SU-DHL-6 (cell line): ENCODE results near the gene LSM3.

Experiments used
- H2AFZ ChIP-seq: fragments of 200-600 bp; sonication (generic); 2 replicates; pipeline ENCODE4 v1.6.1; 2014; ENCODE audit warnings: low read depth, mild to moderate bottlenecking, moderate library complexity, mixed read lengths, antibody characterized with exemption, low read length; ENCODE audit not compliant: severe bottlenecking
- H3F3A ChIP-seq: fragments of 200-600 bp; shearing (Covaris generic); 2 replicates; pipeline ENCODE4 v1.6.0; 2016; ENCODE audit warnings: antibody characterized with exemption, mild to moderate bottlenecking; ENCODE audit not compliant: insufficient read depth
- H3K27ac ChIP-seq: fragments of 200-600 bp; sonication (generic); 2 replicates; pipeline ENCODE4 v1.5.1; 2016; ENCODE audit warnings: low read depth, mild to moderate bottlenecking, low read length, moderate library complexity, mixed read lengths
- H3K27me3 ChIP-seq: fragments of 200-600 bp; sonication (generic), shearing (Covaris generic); 2 replicates; pipeline ENCODE4 v1.6.0; 2014; ENCODE audit warnings: mild to moderate bottlenecking, low read length
- H3K36me3 ChIP-seq: fragments of 200-600 bp; sonication (generic); 2 replicates; pipeline ENCODE4 v1.6.1; 2014; ENCODE audit warnings: mild to moderate bottlenecking, low read length, mixed read lengths
- H3K4me2 ChIP-seq: fragments of 300-600, 200-600 bp; shearing (Covaris generic), sonication (generic); 2 replicates; pipeline ENCODE4 v1.6.0; 2014; ENCODE audit warnings: low read length, low read depth, mild to moderate bottlenecking; ENCODE audit not compliant: poor library complexity, severe bottlenecking
- H3K4me3 ChIP-seq: fragments of 200-600 bp; sonication (generic); 2 replicates; pipeline ENCODE4 v1.5.1; 2014; ENCODE audit warnings: antibody characterized with exemption, low read length, mild to moderate bottlenecking, mixed read lengths; ENCODE audit not compliant: insufficient read depth, poor library complexity, severe bottlenecking
- H3K79me2 ChIP-seq: fragments of 200-600 bp; sonication (generic); 2 replicates; pipeline ENCODE4 v1.6.1; 2014; ENCODE audit warnings: mild to moderate bottlenecking, low read length, moderate library complexity; ENCODE audit not compliant: insufficient read depth
- H3K9ac ChIP-seq: fragments of 200-600 bp; sonication (generic); 2 replicates; pipeline ENCODE4 v1.7.0; 2014; ENCODE audit warnings: mild to moderate bottlenecking, low read length
- H3K9me2 ChIP-seq: fragments of 200-600 bp; sonication (generic); replicated peaks from 2 replicates; pipeline ENCODE4 v1.6.1; 2014; ENCODE audit warnings: low read length; ENCODE audit not compliant: insufficient read depth
- H3K9me3 ChIP-seq: fragments of 200-600 bp; sonication (generic); 2 replicates; pipeline ENCODE4 v1.6.1; 2014; ENCODE audit warnings: low read length, mixed read lengths; ENCODE audit not compliant: insufficient read depth
- H4K20me1 ChIP-seq: fragments of 200-600 bp; sonication (generic); 2 replicates; pipeline ENCODE4 v1.6.1; 2014; ENCODE audit warnings: low read depth, mild to moderate bottlenecking, antibody characterized with exemption, low read length, moderate library complexity, mixed read lengths
- EZH2phosphoT487 ChIP-seq: fragments of 200-600 bp; sonication (generic), shearing (Covaris generic); conservative IDR thresholded peaks from 2 replicates; pipeline ENCODE4 v1.6.1; 2018; ENCODE audit warnings: mild to moderate bottlenecking, antibody characterized with exemption, low read length, moderate library complexity, mixed read lengths
- TF ChIP-seq, protein P1 (sequence below): fragments of 200-600 bp; sonication (generic); IDR thresholded peaks from one replicate; pipeline ENCODE4 v1.5.1; 2017; ENCODE audit warnings: antibody characterized with exemption, mild to moderate bottlenecking, low read length, moderate library complexity; ENCODE audit not compliant: insufficient read depth, poor library complexity, severe bottlenecking

The LSM3 gene

DNA sequence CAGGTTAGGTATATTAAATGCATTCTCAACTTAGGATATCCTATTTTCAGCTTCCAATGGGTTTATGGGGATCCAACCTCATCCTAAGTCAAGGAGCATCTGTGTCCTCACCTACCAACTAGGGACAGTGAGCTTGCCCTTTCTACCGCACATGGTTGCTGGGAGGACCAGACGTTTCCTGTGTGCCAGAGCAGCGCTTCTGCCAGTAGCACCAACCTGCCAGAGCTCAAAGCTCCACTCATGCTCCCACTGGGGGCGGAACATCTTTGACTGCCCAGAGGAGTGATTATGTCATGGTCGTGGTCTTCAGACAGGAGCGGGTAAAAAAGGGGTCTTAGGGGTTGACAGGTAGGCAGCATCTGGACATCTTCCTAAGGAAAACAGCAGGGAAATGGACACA, 25.0 kb upstream of the LSM3 start:
- H3K9me3 ChIP-seq = no peaks in the 10 kb centered on the region
- no peak overlapping the region for H3K4me2 ChIP-seq
- H3K9ac ChIP-seq = no peak overlapping the region
- no peak overlapping the region for H3K4me3 ChIP-seq
- no peaks in the 10 kb centered on the region for H3K79me2 ChIP-seq
- no peaks in the 10 kb centered on the region for H3K27me3 ChIP-seq
- H4K20me1 ChIP-seq = no peaks in the 10 kb centered on the region
- TF ChIP-seq, protein P1, sequence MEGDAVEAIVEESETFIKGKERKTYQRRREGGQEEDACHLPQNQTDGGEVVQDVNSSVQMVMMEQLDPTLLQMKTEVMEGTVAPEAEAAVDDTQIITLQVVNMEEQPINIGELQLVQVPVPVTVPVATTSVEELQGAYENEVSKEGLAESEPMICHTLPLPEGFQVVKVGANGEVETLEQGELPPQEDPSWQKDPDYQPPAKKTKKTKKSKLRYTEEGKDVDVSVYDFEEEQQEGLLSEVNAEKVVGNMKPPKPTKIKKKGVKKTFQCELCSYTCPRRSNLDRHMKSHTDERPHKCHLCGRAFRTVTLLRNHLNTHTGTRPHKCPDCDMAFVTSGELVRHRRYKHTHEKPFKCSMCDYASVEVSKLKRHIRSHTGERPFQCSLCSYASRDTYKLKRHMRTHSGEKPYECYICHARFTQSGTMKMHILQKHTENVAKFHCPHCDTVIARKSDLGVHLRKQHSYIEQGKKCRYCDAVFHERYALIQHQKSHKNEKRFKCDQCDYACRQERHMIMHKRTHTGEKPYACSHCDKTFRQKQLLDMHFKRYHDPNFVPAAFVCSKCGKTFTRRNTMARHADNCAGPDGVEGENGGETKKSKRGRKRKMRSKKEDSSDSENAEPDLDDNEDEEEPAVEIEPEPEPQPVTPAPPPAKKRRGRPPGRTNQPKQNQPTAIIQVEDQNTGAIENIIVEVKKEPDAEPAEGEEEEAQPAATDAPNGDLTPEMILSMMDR = no peak
- no peak for TF ChIP-seq EZH2phosphoT487
- no peaks in the 10 kb centered on the region for H3K36me3 ChIP-seq
- H2AFZ ChIP-seq = no peak overlapping the region
- H3F3A ChIP-seq = no peaks in the 10 kb centered on the region
- H3K27ac ChIP-seq = no peak overlapping the region
- H3K9me2 ChIP-seq = no peaks in the 10 kb centered on the region

DNA sequence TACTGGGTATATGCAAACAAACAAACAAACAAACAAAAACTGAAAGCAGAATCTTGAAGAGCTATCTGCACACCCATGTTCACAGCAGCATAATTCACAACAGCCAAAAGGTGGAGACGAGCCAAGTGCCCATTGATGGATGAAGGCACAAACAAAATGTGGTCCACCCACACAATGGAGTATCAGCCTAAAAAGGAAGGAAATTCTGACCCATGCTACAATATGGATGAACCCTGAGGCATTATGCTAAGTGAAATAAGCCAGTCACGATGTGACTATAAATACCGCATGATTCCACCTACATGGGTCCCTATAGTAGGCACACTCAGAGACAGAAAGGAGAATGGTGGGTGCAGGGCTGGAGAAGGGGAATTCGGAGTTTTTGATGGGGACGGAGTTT, 24.3 kb upstream of the LSM3 start:
- no peak overlapping the region for H3K9ac ChIP-seq
- H3K79me2 ChIP-seq = no peaks in the 10 kb centered on the region
- H3K27me3 ChIP-seq = no peaks in the 10 kb centered on the region
- no peaks in the 10 kb centered on the region for H3F3A ChIP-seq
- no peaks in the 10 kb centered on the region for H3K9me2 ChIP-seq
- no peak overlapping the region for H3K4me2 ChIP-seq
- no peak overlapping the region for H3K4me3 ChIP-seq
- TF ChIP-seq EZH2phosphoT487 = no peak
- TF ChIP-seq, protein P1 = no peak
- no peak overlapping the region for H2AFZ ChIP-seq
- H3K27ac ChIP-seq = no peak overlapping the region
- H3K36me3 ChIP-seq = no peaks in the 10 kb centered on the region
- H3K9me3 ChIP-seq = no peaks in the 10 kb centered on the region
- H4K20me1 ChIP-seq = no peaks in the 10 kb centered on the region

DNA sequence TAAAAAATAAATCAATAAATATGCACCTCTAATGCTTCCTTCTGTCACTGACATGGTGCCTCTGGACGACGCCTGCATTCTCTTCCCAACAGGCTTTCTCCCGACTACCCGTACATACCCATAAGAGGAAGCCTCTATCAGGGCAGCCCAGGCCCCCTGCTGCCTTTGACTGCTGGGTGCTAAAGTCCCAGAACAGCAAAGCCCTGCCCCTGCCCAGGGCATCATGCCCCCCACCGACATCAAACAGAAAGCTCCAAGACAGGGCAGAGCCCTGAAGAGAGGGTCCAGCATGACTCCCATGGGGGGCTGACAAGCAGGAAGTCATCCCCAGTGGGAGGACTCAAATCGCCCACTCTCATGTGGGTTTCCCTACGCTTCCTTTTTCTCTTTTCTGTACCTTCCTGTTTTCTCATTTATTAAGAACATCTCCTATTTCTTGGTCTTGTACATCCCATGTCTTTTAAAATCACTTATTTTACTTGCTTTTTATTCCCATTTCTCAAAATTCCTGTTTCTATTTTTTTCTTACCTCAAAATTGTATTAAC, 23.6 kb upstream of the LSM3 start:
- peaks cover 4% of the 10 kb centered on the region; the same call in 1 of the 2 replicates for H3K36me3 ChIP-seq

More for the DNA sequence above, 23.6 kb upstream of the LSM3 start:
- Histone ChIP-seq H3F3A (no peaks in the 10 kb centered on the region), H3K9ac (no peak overlapping the region), H3K27me3 (no peaks in the 10 kb centered on the region), H3K9me2 (no peaks in the 10 kb centered on the region), H3K79me2 (no peaks in the 10 kb centered on the region), H4K20me1 (no peaks in the 10 kb centered on the region), H3K4me2 (no peak overlapping the region), H2AFZ (no peak overlapping the region), H3K27ac (no peak overlapping the region), H3K9me3 (no peaks in the 10 kb centered on the region), H3K4me3 (no peak overlapping the region)
- TF ChIP-seq, protein P1 = no peak
- TF ChIP-seq EZH2phosphoT487 = no peak
